ENCODE measurements around the gene PLPP4. TPM values are rescaled to one million over a fixed set of nuclear protein-coding genes. Genes with fewer than 3 reads are reported as not detected.

PLPP4 gene
- polyA plus RNA-seq, 1 donor = 3.1 TPM

DNA sequence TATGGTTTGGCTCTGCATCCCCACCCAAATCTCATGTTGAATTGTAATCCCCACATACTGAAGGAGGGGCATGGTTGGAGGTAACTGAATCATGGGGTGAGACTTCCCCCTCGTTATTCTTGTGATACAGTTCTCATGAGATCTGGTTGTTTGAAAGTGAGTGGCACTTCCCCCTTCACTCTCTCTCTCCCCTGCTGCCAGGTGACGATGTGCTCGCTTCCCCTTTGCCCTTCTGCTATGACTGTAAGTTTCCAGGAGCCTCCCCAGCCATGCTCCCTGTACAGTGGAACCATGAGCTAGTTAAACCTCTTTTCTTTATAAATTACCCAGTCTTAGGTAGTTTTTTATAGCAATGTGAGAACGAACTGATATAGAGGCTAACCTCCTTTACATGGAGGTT, 16.6 kb downstream of the PLPP4 start:
- Histone ChIP-seq H3K27me3 (ENCODE audit: control insufficient read depth, insufficient read depth, low read length) (no peaks in the 10 kb centered on the region), H3K9me3 (ENCODE audit: control insufficient read depth, low read depth, low read length) (no peaks in the 10 kb centered on the region), H3K4me3 (ENCODE audit: low read length) (no peak overlapping the region), H3K27ac (ENCODE audit: low read length) (no peak overlapping the region), H3K36me3 (ENCODE audit: control insufficient read depth, insufficient read depth, low read length) (no peaks in the 10 kb centered on the region), H3K4me1 (ENCODE audit: control insufficient read depth, insufficient read depth, low read length) (no peaks in the 10 kb centered on the region)
- no peak for DNase-seq
- WGBS (ENCODE audit: insufficient coverage, low lambda C conversion rate) = 62% methylated on average over 2 of the region's 4 CpGs

DNA sequence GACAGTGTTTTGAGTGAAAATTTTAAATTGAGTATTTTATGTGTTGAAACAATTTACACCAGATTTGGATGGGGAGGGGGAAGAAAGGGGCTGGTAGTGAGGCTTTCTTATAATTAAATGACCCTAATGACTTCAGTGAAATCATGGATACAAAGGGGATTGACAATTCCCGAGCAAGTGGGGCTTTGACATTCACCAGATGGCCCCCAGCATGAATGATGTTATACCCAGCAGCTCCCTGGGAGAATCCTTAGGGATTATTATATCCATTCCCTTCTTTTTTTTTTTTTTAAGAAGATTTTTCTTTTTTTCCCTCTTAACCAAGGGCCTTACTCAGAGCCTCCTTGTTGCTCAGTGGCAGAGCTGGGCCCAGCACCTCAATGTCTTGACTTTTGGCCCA, 17.9 kb downstream of the PLPP4 start:
- no peak overlapping the region for H3K27ac ChIP-seq (ENCODE audit: low read length)
- no CpG with 5 or more reads among the region's 1 CpG for WGBS (ENCODE audit: insufficient coverage, low lambda C conversion rate)
- no peak for DNase-seq
- no peaks in the 10 kb centered on the region for H3K27me3 ChIP-seq (ENCODE audit: control insufficient read depth, insufficient read depth, low read length)
- no peaks in the 10 kb centered on the region for H3K36me3 ChIP-seq (ENCODE audit: control insufficient read depth, insufficient read depth, low read length)
- no peaks in the 10 kb centered on the region for H3K9me3 ChIP-seq (ENCODE audit: control insufficient read depth, low read depth, low read length)
- no peak overlapping the region for H3K4me3 ChIP-seq (ENCODE audit: low read length)
- no peaks in the 10 kb centered on the region for H3K4me1 ChIP-seq (ENCODE audit: control insufficient read depth, insufficient read depth, low read length)

DNA sequence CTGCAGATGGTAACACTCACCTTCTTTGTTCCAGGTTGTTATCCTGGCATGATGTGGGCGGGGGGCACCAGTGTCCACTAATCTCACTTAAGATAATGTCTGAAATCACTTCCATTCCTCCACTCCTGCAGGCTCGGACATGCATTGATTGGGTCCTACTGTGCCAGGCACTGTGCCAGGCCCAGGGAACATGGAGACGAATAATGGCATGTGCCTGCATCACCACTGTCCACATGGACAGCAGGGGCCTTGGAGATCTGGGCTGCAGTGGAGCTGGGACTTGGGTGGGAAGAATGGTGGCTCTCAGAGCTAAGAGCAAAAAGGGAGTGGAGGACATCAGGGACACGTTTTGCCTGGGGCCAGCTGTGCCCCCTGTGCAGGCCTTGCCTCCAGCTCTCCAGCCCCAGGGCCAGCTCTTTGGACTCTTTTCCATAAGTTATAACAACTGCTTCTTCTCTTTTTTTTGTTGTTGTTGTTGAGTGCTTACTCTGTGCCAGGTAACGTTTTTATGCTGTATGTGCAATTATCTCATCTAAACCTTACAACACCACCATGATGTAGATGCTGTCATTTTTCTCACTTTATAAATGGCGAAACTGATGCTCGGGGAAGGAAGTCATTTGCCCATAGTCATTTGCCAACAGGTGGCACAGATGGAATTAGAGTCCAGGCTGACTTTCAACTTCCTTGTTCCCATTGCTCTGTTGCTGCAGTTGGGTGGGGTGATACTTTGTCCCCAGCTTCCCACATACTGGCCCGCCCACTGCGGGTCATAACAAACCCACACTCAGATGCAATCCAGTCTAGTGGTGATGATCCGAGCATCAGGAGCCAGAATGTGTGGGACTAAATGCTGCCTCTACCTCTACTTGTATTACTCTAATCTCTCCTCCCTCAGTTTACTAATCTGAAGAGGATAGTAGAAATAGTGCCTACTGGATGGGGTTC, 19.1 kb downstream of the PLPP4 start:
- H3K27ac ChIP-seq (ENCODE audit: low read length) = no peak overlapping the region
- H3K9me3 ChIP-seq (ENCODE audit: control insufficient read depth, low read depth, low read length) = no peaks in the 10 kb centered on the region
- no peaks in the 10 kb centered on the region for H3K27me3 ChIP-seq (ENCODE audit: control insufficient read depth, insufficient read depth, low read length)
- no peaks in the 10 kb centered on the region for H3K36me3 ChIP-seq (ENCODE audit: control insufficient read depth, insufficient read depth, low read length)
- H3K4me3 ChIP-seq (ENCODE audit: low read length) = no peak overlapping the region
- WGBS (ENCODE audit: insufficient coverage, low lambda C conversion rate) = 100% methylated on average over 1 of the region's 10 CpGs
- no peaks in the 10 kb centered on the region for H3K4me1 ChIP-seq (ENCODE audit: control insufficient read depth, insufficient read depth, low read length)
- DNase-seq = no peak

DNA sequence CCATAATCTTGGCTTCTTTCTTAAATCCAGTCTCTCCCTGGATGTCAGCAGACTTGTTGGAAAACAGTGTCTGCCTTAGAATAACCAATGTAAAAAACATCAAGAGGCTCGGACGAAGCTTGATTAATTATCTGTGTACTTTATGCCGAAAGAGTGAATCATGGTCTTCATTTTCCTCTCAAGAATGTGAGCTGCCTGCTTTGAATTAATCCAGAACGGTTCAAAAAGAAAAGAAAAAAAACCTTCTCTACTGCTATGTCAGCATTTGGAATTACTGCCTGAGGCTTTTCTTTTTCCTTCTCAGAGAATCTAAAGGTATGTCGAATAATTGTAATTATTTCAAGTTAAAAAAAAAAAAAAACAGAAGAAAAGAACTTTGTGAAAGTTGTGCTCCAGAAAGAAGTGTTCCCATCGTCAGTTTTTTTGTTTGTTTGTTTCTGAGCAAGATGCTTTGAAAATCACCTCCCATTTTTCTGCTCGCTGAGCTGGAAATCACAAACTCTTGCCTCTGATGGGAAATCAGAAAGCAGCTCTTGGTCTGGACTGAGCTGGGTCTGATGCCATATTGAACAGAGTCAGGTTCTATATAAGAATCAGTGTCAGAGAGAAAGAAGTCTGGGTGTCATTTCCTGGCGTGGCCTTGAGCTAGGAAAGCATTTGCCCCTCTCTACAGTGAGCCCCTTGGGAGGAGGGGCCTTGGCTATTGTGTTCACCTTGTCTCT, 20.2 kb downstream of the PLPP4 start:
- Histone ChIP-seq H3K36me3 (ENCODE audit: control insufficient read depth, insufficient read depth, low read length) (no peaks in the 10 kb centered on the region), H3K4me3 (ENCODE audit: low read length) (no peak overlapping the region), H3K27ac (ENCODE audit: low read length) (no peak overlapping the region), H3K9me3 (ENCODE audit: control insufficient read depth, low read depth, low read length) (no peaks in the 10 kb centered on the region), H3K27me3 (ENCODE audit: control insufficient read depth, insufficient read depth, low read length) (no peaks in the 10 kb centered on the region), H3K4me1 (ENCODE audit: control insufficient read depth, insufficient read depth, low read length) (no peaks in the 10 kb centered on the region)
- DNase-seq = no peak
- 31% methylated on average over 4 of the region's 8 CpGs for WGBS (ENCODE audit: insufficient coverage, low lambda C conversion rate)

DNA sequence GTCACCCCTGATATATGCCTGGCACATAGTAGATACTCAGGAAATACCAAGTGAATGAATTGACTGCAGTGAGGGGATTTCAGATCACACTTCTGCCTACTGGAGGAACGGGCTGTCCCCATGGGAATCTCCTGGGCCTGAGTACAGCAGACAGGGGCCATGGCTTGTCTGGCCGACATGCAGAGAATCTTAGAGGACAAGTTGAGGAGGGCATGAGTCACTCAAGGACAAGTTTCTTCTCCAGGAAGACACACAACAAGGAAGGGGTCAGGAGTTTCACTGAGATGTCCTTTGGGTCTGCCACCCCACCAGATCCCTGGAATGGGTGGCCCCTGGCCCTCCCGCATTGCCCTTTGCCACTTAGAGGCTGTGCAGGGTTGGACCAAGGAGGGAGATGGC, 20.7 kb downstream of the PLPP4 start:
- Histone ChIP-seq H3K9me3 (ENCODE audit: control insufficient read depth, low read depth, low read length) (no peaks in the 10 kb centered on the region), H3K27me3 (ENCODE audit: control insufficient read depth, insufficient read depth, low read length) (no peaks in the 10 kb centered on the region), H3K36me3 (ENCODE audit: control insufficient read depth, insufficient read depth, low read length) (no peaks in the 10 kb centered on the region), H3K4me3 (ENCODE audit: low read length) (no peak overlapping the region), H3K27ac (ENCODE audit: low read length) (no peak overlapping the region), H3K4me1 (ENCODE audit: control insufficient read depth, insufficient read depth, low read length) (no peaks in the 10 kb centered on the region)
- DNase-seq = no peak
- WGBS (ENCODE audit: insufficient coverage, low lambda C conversion rate) = no CpG with 5 or more reads among the region's 3 CpGs

DNA sequence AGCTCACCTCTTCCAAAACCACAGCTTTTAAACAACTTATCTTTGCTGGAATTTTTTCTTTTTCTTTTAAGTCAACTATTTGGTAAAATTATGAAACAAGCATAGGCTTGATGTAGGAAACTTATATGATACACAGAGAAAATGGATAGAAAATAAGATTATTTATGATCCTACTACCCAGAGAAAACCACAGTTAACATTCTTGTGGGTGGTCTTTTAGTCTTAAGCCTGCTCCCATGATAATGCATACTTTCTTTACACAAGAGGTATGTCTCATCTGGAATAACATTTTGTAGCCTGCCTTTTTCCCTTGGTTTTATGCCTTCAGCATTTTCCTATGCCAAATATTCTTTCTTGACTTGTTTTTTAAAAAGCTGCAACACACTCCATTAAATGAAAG, 21.4 kb downstream of the PLPP4 start:
- Histone ChIP-seq H3K27me3 (ENCODE audit: control insufficient read depth, insufficient read depth, low read length) (no peaks in the 10 kb centered on the region), H3K36me3 (ENCODE audit: control insufficient read depth, insufficient read depth, low read length) (no peaks in the 10 kb centered on the region), H3K4me3 (ENCODE audit: low read length) (no peak overlapping the region), H3K4me1 (ENCODE audit: control insufficient read depth, insufficient read depth, low read length) (no peaks in the 10 kb centered on the region), H3K27ac (ENCODE audit: low read length) (no peak overlapping the region), H3K9me3 (ENCODE audit: control insufficient read depth, low read depth, low read length) (no peaks in the 10 kb centered on the region)
- DNase-seq = no peak

DNA sequence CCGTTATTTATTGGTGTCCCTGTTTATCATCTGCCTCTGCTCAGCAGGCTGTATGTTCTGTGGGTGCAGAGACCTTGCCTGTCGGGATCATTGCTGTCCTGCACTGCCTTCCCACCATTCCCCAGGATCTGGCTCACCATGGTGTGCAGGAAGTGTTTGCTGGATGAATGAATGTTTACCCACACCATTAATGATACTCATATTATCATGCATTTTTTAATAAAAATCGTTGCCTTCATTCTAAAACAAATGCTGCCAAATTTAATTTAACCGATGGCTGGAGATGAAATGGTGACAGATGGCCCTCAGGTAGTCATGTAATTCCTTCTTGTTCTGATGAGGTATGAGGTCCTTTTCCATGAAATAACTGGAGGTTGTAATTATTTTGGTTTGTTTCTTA, 22.5 kb downstream of the PLPP4 start:
- Histone ChIP-seq H3K9me3 (ENCODE audit: control insufficient read depth, low read depth, low read length) (no peaks in the 10 kb centered on the region), H3K36me3 (ENCODE audit: control insufficient read depth, insufficient read depth, low read length) (no peaks in the 10 kb centered on the region)
- 100% methylated on average over 1 of the region's 4 CpGs for WGBS (ENCODE audit: insufficient coverage, low lambda C conversion rate)

DNA sequence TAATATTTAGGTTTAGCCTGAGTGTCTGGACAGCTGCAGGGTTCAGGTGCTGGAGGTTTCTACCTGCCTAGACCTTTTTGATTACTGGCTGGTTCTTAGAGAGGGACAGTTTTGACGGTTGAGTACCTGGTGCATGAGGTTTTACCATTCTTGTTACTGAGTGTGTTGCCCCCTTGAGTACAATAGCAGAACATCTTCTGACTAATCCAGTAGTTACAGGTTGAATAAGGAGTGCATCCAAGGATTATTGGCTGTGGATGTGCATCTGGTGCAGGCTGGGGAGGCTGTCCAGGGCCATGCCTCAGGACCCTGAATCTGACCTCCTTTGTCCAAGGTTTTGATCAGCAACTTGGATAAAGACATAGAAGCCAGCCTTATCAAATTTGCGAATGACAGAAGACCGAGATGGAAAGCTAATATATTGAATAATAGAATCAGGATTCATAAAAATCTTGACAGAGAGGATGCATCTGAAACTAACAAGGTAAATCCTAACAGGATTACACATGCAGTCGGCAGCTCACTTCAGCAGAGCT, 23.1 kb downstream of the PLPP4 start:
- WGBS (ENCODE audit: insufficient coverage, low lambda C conversion rate) = 100% methylated on average over 2 of the region's 4 CpGs
- Histone ChIP-seq H3K9me3 (ENCODE audit: control insufficient read depth, low read depth, low read length) (no peaks in the 10 kb centered on the region), H3K36me3 (ENCODE audit: control insufficient read depth, insufficient read depth, low read length) (no peaks in the 10 kb centered on the region), H3K4me1 (ENCODE audit: control insufficient read depth, insufficient read depth, low read length) (no peaks in the 10 kb centered on the region), H3K4me3 (ENCODE audit: low read length) (no peak overlapping the region), H3K27ac (ENCODE audit: low read length) (no peak overlapping the region), H3K27me3 (ENCODE audit: control insufficient read depth, insufficient read depth, low read length) (no peaks in the 10 kb centered on the region)
- no peak for DNase-seq

More for the DNA sequence above, 22.5 kb downstream of the PLPP4 start:
- no peak overlapping the region for H3K4me3 ChIP-seq (ENCODE audit: low read length)
- no peak for DNase-seq
- H3K4me1 ChIP-seq (ENCODE audit: control insufficient read depth, insufficient read depth, low read length) = no peaks in the 10 kb centered on the region
- H3K27me3 ChIP-seq (ENCODE audit: control insufficient read depth, insufficient read depth, low read length) = no peaks in the 10 kb centered on the region
- H3K27ac ChIP-seq (ENCODE audit: low read length) = no peak overlapping the region

DNA sequence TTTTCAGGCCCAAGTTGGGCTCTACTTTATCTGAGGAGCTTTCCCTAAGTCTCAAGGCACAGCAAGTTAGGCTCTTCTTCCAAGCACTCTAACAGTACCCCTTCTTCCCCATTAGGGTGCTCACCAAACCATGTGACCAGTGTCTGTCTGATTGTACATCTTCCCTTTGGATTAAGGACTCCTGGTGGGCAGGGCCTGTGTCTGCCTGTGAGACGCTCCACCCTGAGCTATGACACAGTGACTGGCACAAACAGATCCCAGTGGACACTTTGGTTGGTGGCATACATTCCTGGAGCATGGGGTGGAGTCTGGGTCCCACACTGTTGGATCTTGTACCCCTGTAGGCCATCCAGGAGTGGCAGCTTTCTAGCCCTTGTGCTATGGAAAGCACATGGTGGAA, 23.8 kb downstream of the PLPP4 start:
- DNase-seq = no peak
- Histone ChIP-seq H3K4me1 (ENCODE audit: control insufficient read depth, insufficient read depth, low read length) (no peaks in the 10 kb centered on the region), H3K36me3 (ENCODE audit: control insufficient read depth, insufficient read depth, low read length) (no peaks in the 10 kb centered on the region), H3K4me3 (ENCODE audit: low read length) (no peak overlapping the region), H3K27me3 (ENCODE audit: control insufficient read depth, insufficient read depth, low read length) (no peaks in the 10 kb centered on the region), H3K9me3 (ENCODE audit: control insufficient read depth, low read depth, low read length) (no peaks in the 10 kb centered on the region), H3K27ac (ENCODE audit: low read length) (no peak overlapping the region)
- WGBS (ENCODE audit: insufficient coverage, low lambda C conversion rate) = no CpG with 5 or more reads among the region's 1 CpG

DNA sequence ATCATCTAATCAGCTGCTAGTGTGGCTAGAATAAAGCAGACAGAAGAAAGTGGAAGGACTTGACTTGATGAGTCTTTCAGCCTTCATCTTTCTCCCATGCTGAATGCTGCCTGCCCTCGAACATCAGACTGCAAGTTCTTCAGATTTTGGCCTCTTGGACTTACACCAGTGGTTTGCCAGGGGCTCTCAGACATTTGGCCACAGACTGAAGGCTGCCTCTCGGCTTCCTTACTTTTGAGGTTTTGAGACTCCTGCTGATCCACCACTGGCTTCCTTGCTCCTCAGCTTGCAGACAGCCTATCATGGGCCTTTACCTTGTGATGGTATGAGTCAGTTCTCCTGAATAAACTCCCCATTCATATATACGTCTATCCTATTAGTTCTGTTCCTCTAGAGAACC, 26.0 kb downstream of the PLPP4 start:
- no peak for DNase-seq
- 80% methylated on average over 1 of the region's 3 CpGs for WGBS (ENCODE audit: insufficient coverage, low lambda C conversion rate)
- no peaks in the 10 kb centered on the region for H3K4me1 ChIP-seq (ENCODE audit: control insufficient read depth, insufficient read depth, low read length)
- H3K9me3 ChIP-seq (ENCODE audit: control insufficient read depth, low read depth, low read length) = no peaks in the 10 kb centered on the region
- H3K4me3 ChIP-seq (ENCODE audit: low read length) = no peak overlapping the region
- no peak overlapping the region for H3K27ac ChIP-seq (ENCODE audit: low read length)
- no peaks in the 10 kb centered on the region for H3K36me3 ChIP-seq (ENCODE audit: control insufficient read depth, insufficient read depth, low read length)
- H3K27me3 ChIP-seq (ENCODE audit: control insufficient read depth, insufficient read depth, low read length) = no peaks in the 10 kb centered on the region
